HepG2 (cell line): ENCODE data around the gene HSD11B2. TPM values are rescaled to one million over a fixed set of nuclear protein-coding genes. Genes with fewer than 3 reads are reported as not detected.

Experiments used
- ATAC-seq: fragments of 200-7000 bp; cut with Tn5 transposase; 3 replicates; pipeline ENCODE4 v1.9.1; 2020; ENCODE audit warnings: mild to moderate bottlenecking, moderate library complexity
- BruUV-seq: library from RNA; stranded (reverse); fragments of 400-500 nt; replicated peaks from 2 replicates; lab custom pipeline; 2021; lab: Mats Ljungman, UMichigan
- CTCF ChIA-PET: fragments of 300-600 bp; formaldehyde crosslinking; extraction: SDS; loops from one replicate; lab custom pipeline; 2021; ENCODE audit warnings: low total read pairs, inconsistent platforms, low intra/inter-chr PET ratio; lab: Yijun Ruan, JAX
- POLR2A ChIA-PET: fragments of 350-600 bp; sonication (Branson Sonifier 250); formaldehyde crosslinking; loops from one replicate; lab custom pipeline; 2020; ENCODE audit warnings: antibody characterized with exemption, inconsistent platforms; lab: Yijun Ruan, JAX
- DNase-seq: peaks from one replicate; pipeline ENCODE4 v3.0.0-alpha.2; 2015; ENCODE audit warnings: low spot score
- FAIRE-seq: peaks from 3 replicates; lab custom pipeline; 2011; peaks lifted over from hg19 to GRCh38; lab: Jason Lieb, UNC
- H2AFZ ChIP-seq: one replicate; pipeline ENCODE4 v1.6.1; 2011; ENCODE audit warnings: low read length, inconsistent platforms
- H3K27ac ChIP-seq: fragments of 300-600 bp; 3 replicates; pipeline ENCODE4 v1.8.0; 2011; ENCODE audit warnings: mixed run types, mild to moderate bottlenecking, mixed read lengths, low read length, inconsistent platforms; ENCODE audit not compliant: insufficient read depth; ENCODE audit errors: extremely low read length
- H3K27me3 ChIP-seq, 2 experiments: fragments of 200-600 bp in 1 of 2; 2 replicates in 1 of 2; 3 replicates in 1 of 2; pipeline versions ENCODE4 v1.6.0 to v1.8.0; 2011; ENCODE audit warnings: low read length in 2 of 2, mild to moderate bottlenecking in 2 of 2, moderate library complexity in 2 of 2, inconsistent platforms in 1 of 2; ENCODE audit not compliant: insufficient read depth in 2 of 2, control insufficient read depth in 1 of 2
- H3K36me3 ChIP-seq, 2 experiments: fragments of 200-600 bp in 1 of 2; replicated peaks in 1 of 2; 2 replicates in 1 of 2; 3 replicates in 1 of 2; pipeline versions ENCODE4 v1.5.1 to v1.8.0; 2011; ENCODE audit warnings: low read length in 2 of 2, inconsistent platforms in 1 of 2; ENCODE audit not compliant: insufficient read depth in 2 of 2, control insufficient read depth in 1 of 2
- H3K4me1 ChIP-seq: 2 replicates; pipeline ENCODE4 v1.5.1; 2012; ENCODE audit warnings: low read length, inconsistent platforms; ENCODE audit not compliant: insufficient read depth
- H3K4me2 ChIP-seq: 2 replicates; pipeline ENCODE4 v1.6.0; 2011; ENCODE audit warnings: low read depth, low read length, inconsistent platforms
- H3K4me3 ChIP-seq, 3 experiments: fragments of 200-600 bp in 1 of 3; sonication (generic), shearing (Covaris generic) in 1 of 3; replicated peaks in 1 of 3; 2 replicates each; pipeline ENCODE4 v1.5.1; 2011 to 2016; ENCODE audit warnings: low read length in 3 of 3, inconsistent platforms in 2 of 3, low read depth in 2 of 3, mild to moderate bottlenecking in 2 of 3, control low read depth in 1 of 3, mixed read lengths in 1 of 3; ENCODE audit not compliant: insufficient read depth in 1 of 3
- H3K79me2 ChIP-seq: one replicate; pipeline ENCODE4 v1.6.1; 2011; ENCODE audit warnings: low read length, inconsistent platforms; ENCODE audit not compliant: insufficient read depth
- H3K9ac ChIP-seq: 2 replicates; pipeline ENCODE4 v1.6.0; 2011; ENCODE audit warnings: mild to moderate bottlenecking, low read depth, low read length, inconsistent platforms; ENCODE audit not compliant: insufficient read depth
- H3K9me3 ChIP-seq: 2 replicates; pipeline ENCODE4 v1.5.1; 2012; ENCODE audit warnings: mild to moderate bottlenecking, low read length
- H4K20me1 ChIP-seq: 2 replicates; pipeline ENCODE4 v1.6.0; 2011; ENCODE audit warnings: inconsistent platforms, mild to moderate bottlenecking, low read length, moderate library complexity; ENCODE audit not compliant: insufficient read depth
- AKNA ChIP-seq: sonication (generic); formaldehyde crosslinking; IDR thresholded peaks from 2 replicates; pipeline ENCODE4 v1.4.0; 2020; ENCODE audit warnings: missing genetic modification reagents, borderline replicate concordance
- ARNT ChIP-seq: fragments of 450-650 bp; IDR thresholded peaks from 2 replicates; pipeline ENCODE4 v1.6.1; 2017
- ARNT2 ChIP-seq: sonication (generic); formaldehyde crosslinking; IDR thresholded peaks from 2 replicates; pipeline ENCODE4 v1.8.0; 2022; ENCODE audit warnings: mild to moderate bottlenecking, low read depth, missing genetic modification reagents, moderate library complexity
- ARNTL ChIP-seq: sonication (generic); formaldehyde crosslinking; IDR thresholded peaks from 2 replicates; pipeline ENCODE4 v1.4.0; 2020; ENCODE audit warnings: mild to moderate bottlenecking, missing genetic modification reagents
- BRD4 ChIP-seq: sonication (generic); formaldehyde crosslinking; IDR thresholded peaks from 2 replicates; pipeline ENCODE4 v1.4.0; 2020; ENCODE audit warnings: missing genetic modification reagents
- FIP1L1 ChIP-seq: fragments of 200-400 bp; formaldehyde crosslinking; IDR thresholded peaks from 2 replicates; pipeline ENCODE4 v1.6.1; 2018; ENCODE audit warnings: low read depth, mild to moderate bottlenecking, low read length, moderate library complexity, borderline replicate concordance; ENCODE audit not compliant: insufficient read depth
- GABPA ChIP-seq, 2 experiments: IDR thresholded peaks; 2 replicates each; pipeline ENCODE4 v1.6.1; 2011 to 2016; ENCODE audit warnings: low read depth in 2 of 2, low read length in 1 of 2, missing biosample characterization in 1 of 2, missing genetic modification characterization in 1 of 2
- GATA4 ChIP-seq: sonication (generic); IDR thresholded peaks from 2 replicates; pipeline ENCODE4 v1.6.1; 2016; ENCODE audit warnings: antibody characterized with exemption, low read depth, borderline replicate concordance
- HOXA5 ChIP-seq: sonication (generic); formaldehyde crosslinking; IDR thresholded peaks from 2 replicates; pipeline ENCODE4 v1.4.0; 2020; ENCODE audit warnings: missing genetic modification reagents
- SIX4 ChIP-seq: sonication (generic); formaldehyde crosslinking; IDR thresholded peaks from 2 replicates; pipeline ENCODE4 v1.4.0; 2020; ENCODE audit warnings: missing genetic modification reagents
- SUZ12 ChIP-seq: fragments of 150-350 bp; IDR thresholded peaks from 2 replicates; pipeline ENCODE4 v1.6.1; 2014; ENCODE audit warnings: low read depth, low read length
- YEATS4 ChIP-seq: sonication (generic); formaldehyde crosslinking; IDR thresholded peaks from 2 replicates; pipeline ENCODE4 v1.4.0; 2020; ENCODE audit warnings: missing genetic modification reagents, borderline replicate concordance
- ZNF749 ChIP-seq: sonication (generic); formaldehyde crosslinking; IDR thresholded peaks from 2 replicates; pipeline ENCODE4 v1.8.0; 2022; ENCODE audit warnings: mild to moderate bottlenecking, missing genetic modification reagents, moderate library complexity, borderline replicate concordance
- WGBS: methylation state at CpG from one replicate; pipeline ENCODE4 v1.1.6; 2017; ENCODE audit warnings: low lambda C conversion rate; 5-methylcytosine and 5-hydroxymethylcytosine counted together
- in situ Hi-C: cut with HindIII; loops from 2 replicates; pipeline ENCODE4 v1.10.0; 2017; ENCODE audit warnings: low pct_unique_long_range_greater_than_20kb; ENCODE audit not compliant: extremely low pct_ligation_motif_present
- intact Hi-C: fragments of 100-400 bp; cut with micrococcal nuclease; formaldehyde crosslinking; loops from one replicate; pipeline ENCODE4 v1.10.0; 2022; ENCODE audit not compliant: unreplicated experiment
- polyA plus RNA-seq, 8 experiments: library from polyadenylated mRNA; depleted of rRNA in 3 of 8; stranded (reverse) in 7 of 8; unstranded in 1 of 8; fragments of >200 nt; fragmentation: Illumina TruSeq in 4 of 8; extraction: Trizol in 4 of 8; gene quantifications; 2 replicates each; pipeline versions ENCODE4 v1.2.1 to v1.2.3, GENCODE V29; 2011 to 2016; ENCODE audit warnings: low read depth in 4 of 8, missing spikeins in 1 of 8, mixed read lengths in 1 of 8; ENCODE audit not compliant: insufficient read depth in 1 of 8
- total RNA-seq, 5 experiments: library from RNA; depleted of rRNA; stranded (reverse); fragments of >200 nt; fragmentation: Illumina TruSeq; extraction: Trizol; gene quantifications; 2 replicates each; pipeline ENCODE4 v1.2.3, GENCODE V29; 2016; ENCODE audit warnings: low read depth in 1 of 5
- TF ChIP-seq, protein P1 (sequence below): sonication (generic); formaldehyde crosslinking; IDR thresholded peaks from 2 replicates; pipeline ENCODE4 v1.5.0; 2020; ENCODE audit warnings: mild to moderate bottlenecking, missing genetic modification reagents, borderline replicate concordance
- TF ChIP-seq, protein P2 (sequence below): sonication (generic); formaldehyde crosslinking; IDR thresholded peaks from 2 replicates; pipeline ENCODE4 v1.4.0; 2020; ENCODE audit warnings: missing genetic modification reagents

Gene HSD11B2
- total and polyA plus RNA-seq, 2 of the 13 experiments (the other 11 are each of a cell fraction or from before 2014, with no cell fraction given), result 8.9 to 13.6 TPM

DNA sequence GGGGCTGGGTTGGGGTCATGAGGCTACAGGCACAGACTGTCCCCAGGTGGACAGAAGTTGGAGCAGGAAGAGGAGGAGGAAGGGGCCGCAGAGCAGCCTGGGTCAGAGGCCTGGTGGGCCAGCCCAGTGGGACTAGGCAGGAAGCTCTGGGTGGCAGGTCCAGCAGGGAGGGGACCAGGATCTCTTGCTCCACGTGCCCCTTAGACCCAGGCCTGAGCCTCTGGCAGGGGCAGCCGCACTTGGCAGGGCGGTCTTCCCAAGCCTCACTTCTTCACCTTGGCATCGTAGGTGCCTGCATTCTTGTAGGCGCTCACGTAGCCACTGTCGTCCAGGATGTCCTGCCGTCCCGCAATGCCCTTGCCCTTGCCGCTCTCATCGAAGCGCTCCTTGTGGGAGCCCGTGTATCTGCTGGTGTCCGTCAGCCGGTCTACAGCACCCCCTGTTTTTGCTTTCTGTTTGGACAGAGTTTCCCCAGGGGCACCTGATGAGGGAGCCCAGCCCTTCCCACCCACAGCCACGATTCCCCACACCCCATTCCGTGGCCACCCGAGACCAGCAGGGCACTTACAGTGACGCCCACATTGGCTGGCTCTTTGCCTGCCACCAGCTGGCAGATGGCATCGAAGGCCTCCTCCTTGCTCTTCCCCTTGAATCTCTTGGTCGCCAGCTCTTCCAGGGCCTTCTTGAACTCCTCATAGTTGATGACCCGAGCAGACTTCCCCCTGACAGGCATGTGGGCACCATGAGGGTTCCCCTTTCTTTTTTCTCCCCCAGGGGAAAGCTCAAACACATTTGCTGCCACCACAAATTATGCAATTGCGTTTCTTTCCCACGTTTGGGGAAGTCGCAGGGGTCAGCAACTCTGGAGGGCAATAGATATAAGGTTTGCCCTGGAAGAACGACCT, 40.8 kb upstream of the HSD11B2 start:
- no peaks in the 10 kb centered on the region for H3K36me3 ChIP-seq
- H3K4me2 ChIP-seq, result no peak overlapping the region
- no peak overlapping the region for H3K4me3 ChIP-seq
- ATAC-seq, result no peak
- H3K9ac ChIP-seq, result no peak overlapping the region
- no TSS peak for BruUV-seq
- in situ Hi-C loops (no loop called here), intact Hi-C loops (no loop called here)
- H3K9me3 ChIP-seq, result no peaks in the 10 kb centered on the region
- no peak for FAIRE-seq
- H3K27me3 ChIP-seq, result peaks cover 9 to 78% of the 10 kb centered on the region in 2 experiments; a peak in 4 of 5 replicates
- ChIA-PET POLR2A (no interaction called here), CTCF (no interaction called here)
- no peak overlapping the region for H2AFZ ChIP-seq
- no peak for DNase-seq
- no peaks in the 10 kb centered on the region for H3K79me2 ChIP-seq
- H3K27ac ChIP-seq, result no peak overlapping the region
- peaks cover 18% of the 10 kb centered on the region for H3K4me1 ChIP-seq
- WGBS, result 43% methylated on average over 24 of the region's 27 CpGs
- H4K20me1 ChIP-seq, result no peaks in the 10 kb centered on the region
- TF ChIP-seq GABPA (IDR thresholded peaks at IDR 0.05; ENCODE audit: low read depth, low read length), result no peak
- TF ChIP-seq GABPA (CRISPR knock-in tag; IDR thresholded peaks at IDR 0.05; ENCODE audit: low read depth), result no peak
- TF ChIP-seq ZNF749 (CRISPR knock-in tag), result no peak
- TF ChIP-seq YEATS4 (CRISPR knock-in tag), result no peak
- no peak for TF ChIP-seq HOXA5 (CRISPR knock-in tag)
- TF ChIP-seq GATA4, result no peak
- TF ChIP-seq, protein P1, sequence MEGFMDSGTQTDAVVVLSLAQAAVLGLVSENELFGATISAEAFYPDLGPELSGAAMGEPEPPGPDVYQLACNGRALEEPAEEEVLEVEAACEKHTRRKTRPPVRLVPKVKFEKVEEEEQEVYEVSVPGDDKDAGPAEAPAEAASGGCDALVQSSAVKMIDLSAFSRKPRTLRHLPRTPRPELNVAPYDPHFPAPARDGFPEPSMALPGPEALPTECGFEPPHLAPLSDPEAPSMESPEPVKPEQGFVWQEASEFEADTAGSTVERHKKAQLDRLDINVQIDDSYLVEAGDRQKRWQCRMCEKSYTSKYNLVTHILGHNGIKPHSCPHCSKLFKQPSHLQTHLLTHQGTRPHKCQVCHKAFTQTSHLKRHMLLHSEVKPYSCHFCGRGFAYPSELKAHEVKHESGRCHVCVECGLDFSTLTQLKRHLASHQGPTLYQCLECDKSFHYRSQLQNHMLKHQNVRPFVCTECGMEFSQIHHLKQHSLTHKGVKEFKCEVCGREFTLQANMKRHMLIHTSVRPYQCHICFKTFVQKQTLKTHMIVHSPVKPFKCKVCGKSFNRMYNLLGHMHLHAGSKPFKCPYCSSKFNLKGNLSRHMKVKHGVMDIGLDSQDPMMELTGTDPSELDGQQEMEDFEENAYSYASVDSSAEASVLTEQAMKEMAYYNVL, result no peak
- TF ChIP-seq BRD4 (CRISPR knock-in tag), result no peak
- TF ChIP-seq ARNT2, result no peak
- TF ChIP-seq, protein P2, sequence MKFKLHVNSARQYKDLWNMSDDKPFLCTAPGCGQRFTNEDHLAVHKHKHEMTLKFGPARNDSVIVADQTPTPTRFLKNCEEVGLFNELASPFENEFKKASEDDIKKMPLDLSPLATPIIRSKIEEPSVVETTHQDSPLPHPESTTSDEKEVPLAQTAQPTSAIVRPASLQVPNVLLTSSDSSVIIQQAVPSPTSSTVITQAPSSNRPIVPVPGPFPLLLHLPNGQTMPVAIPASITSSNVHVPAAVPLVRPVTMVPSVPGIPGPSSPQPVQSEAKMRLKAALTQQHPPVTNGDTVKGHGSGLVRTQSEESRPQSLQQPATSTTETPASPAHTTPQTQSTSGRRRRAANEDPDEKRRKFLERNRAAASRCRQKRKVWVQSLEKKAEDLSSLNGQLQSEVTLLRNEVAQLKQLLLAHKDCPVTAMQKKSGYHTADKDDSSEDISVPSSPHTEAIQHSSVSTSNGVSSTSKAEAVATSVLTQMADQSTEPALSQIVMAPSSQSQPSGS (CRISPR knock-in tag), result no peak
- TF ChIP-seq AKNA (CRISPR knock-in tag), result no peak
- no peak for TF ChIP-seq SUZ12
- no peak for TF ChIP-seq SIX4 (CRISPR knock-in tag)
- TF ChIP-seq ARNT, result no peak
- TF ChIP-seq ARNTL (CRISPR knock-in tag), result no peak
- no peak for TF ChIP-seq FIP1L1
